ENCODE measurements around the gene SUN5. TPM values are rescaled to one million over a fixed set of nuclear protein-coding genes. Genes with fewer than 3 reads are reported as not detected.

SUN5 gene
- total RNA-seq, 1 experiment from 2014 or later = not detected

GRCh38 chr20:33043731-33044181 is 39.5 kb upstream of the SUN5 start:
- DNase-seq = no peak
- Histone ChIP-seq H2BK15ac (ENCODE audit: low read depth, low read length) (no peak overlapping the region), H4K5ac (ENCODE audit: insufficient read length, low read depth, low read length) (no peak overlapping the region), H3K23ac (ENCODE audit: insufficient read length, low read depth, low read length) (no peak overlapping the region), H3K4ac (ENCODE audit: low read depth, low read length) (no peak overlapping the region), H4K8ac (replicated peaks; ENCODE audit: insufficient read length, low read depth, low read length) (no peak overlapping the region), H3K23me2 (ENCODE audit: insufficient read length, low read depth, low read length, poor library complexity, severe bottlenecking) (no peaks in the 10 kb centered on the region), H3K79me1 (ENCODE audit: insufficient read depth, low read depth, low read length, poor library complexity, severe bottlenecking) (no peaks in the 10 kb centered on the region), H3K27me3 (ENCODE audit: insufficient read depth, low read length) (no peaks in the 10 kb centered on the region), H4K91ac (ENCODE audit: insufficient read length, low read depth, low read length) (no peak overlapping the region), H3K27ac (ENCODE audit: insufficient read length, low read depth, low read length) (no peak overlapping the region), H3K4me2 (ENCODE audit: insufficient read depth, insufficient read length, low read length) (no peak overlapping the region), H3K9me3 (ENCODE audit: control insufficient read depth, low read depth, low read length) (peaks cover 5% of the 10 kb centered on the region), H3K56ac (ENCODE audit: insufficient read length, low read depth, low read length) (no peak overlapping the region), H3T11ph (ENCODE audit: low read length) (no peak overlapping the region), H3K9ac (ENCODE audit: extremely low read depth, insufficient read length, low read length) (no peak overlapping the region), H2BK12ac (ENCODE audit: insufficient read length, low read depth, low read length) (no peak overlapping the region), H2AFZ (ENCODE audit: low read length) (no peak overlapping the region), H3K79me2 (ENCODE audit: insufficient read depth, low read length) (no peaks in the 10 kb centered on the region), H3K4me1 (ENCODE audit: insufficient read depth, low read length) (no peaks in the 10 kb centered on the region), H4K20me1 (ENCODE audit: control insufficient read depth, insufficient read depth, insufficient read length) (no peaks in the 10 kb centered on the region), H2AK5ac (ENCODE audit: insufficient read length, low read length) (no peak overlapping the region), H2BK120ac (ENCODE audit: low read depth, low read length, poor library complexity, severe bottlenecking) (no peak overlapping the region), H2BK20ac (ENCODE audit: low read depth, low read length, poor library complexity, severe bottlenecking) (no peak overlapping the region), H3K18ac (ENCODE audit: insufficient read length, low read depth, low read length) (no peak overlapping the region), H2BK5ac (ENCODE audit: insufficient read length, low read length) (no peak overlapping the region), H3K14ac (ENCODE audit: insufficient read depth, low read length) (no peak overlapping the region)
- Mint-ChIP-seq H3K36me3 (ENCODE audit: insufficient read depth in 1 of 3, low read depth in 3 of 3) (peaks cover 0 to 9% (median 9%) of the 10 kb centered on the region in 3 experiments; a peak in 4 of 7 replicates), H3K27me3 (ENCODE audit: low read depth) (peaks cover 18% of the 10 kb centered on the region), H3K27ac (no peak overlapping the region), H3K4me1 (no peaks in the 10 kb centered on the region; a peak in 1 of 4 replicates), H3K4me3 (no peak overlapping the region), H3K9me3 (peaks cover 14 to 19% of the 10 kb centered on the region in 2 experiments)
- no CpG with 5 or more reads among the region's 1 CpG for WGBS (ENCODE audit: extremely low coverage, insufficient read length, low lambda C conversion rate)
- no peak for TF ChIP-seq CTCF (conservative IDR thresholded peaks at IDR 0.05)
